Muscle of arm (tissue), 14 donors: Measurements from ENCODE around the gene IGFBP4. TPM values are rescaled to one million over a fixed set of nuclear protein-coding genes. Genes with fewer than 3 reads are reported as not detected.
"Not testable (repeated sequence)": the region's sequence is repeated elsewhere in the genome, so short reads cannot be mapped to it uniquely, and the experiment has no call there.

ENCODE experiments used
- DNase-seq: peaks from one replicate; pipeline ENCODE4 v3.0.0-alpha.2; 2013
- long read RNA-seq, 11 donors: transcript quantifications; one replicate each; lab custom pipeline, GENCODE V29; 2026
- polyA plus RNA-seq, 12 donors: library from polyadenylated mRNA; unstranded; fragments of 120-200 nt; gene quantifications; one replicate each; pipeline ENCODE4 v1.2.1, GENCODE V29; 2013; ENCODE audit not compliant: insufficient read length in 12 of 12

IGFBP4 gene
- polyA plus RNA-seq: 100 to 1,000 TPM in 11 of 12 donors, not detected in 1; 182 to 333 (median 234) TPM
- long read RNA-seq, donor 1, transcript IGFBP4-201 (4 exons, 2,200 nt): major isoform, 47 of 70 reads
- long read RNA-seq, donor 1, partial matches to known transcripts: 23 of 70 reads
- long read RNA-seq, donor 1, other reads (novel, unspliced or antisense): 0 of 70 reads
- long read RNA-seq, donor 2, transcript IGFBP4-201 (4 exons, 2,200 nt): major isoform, 67 of 95 reads
- long read RNA-seq, donor 2, partial matches to known transcripts: 28 of 95 reads
- long read RNA-seq, donor 2, other reads (novel, unspliced or antisense): 0 of 95 reads
- long read RNA-seq, donor 3, transcript IGFBP4-201 (4 exons, 2,200 nt): major isoform, 45 of 45 reads
- long read RNA-seq, donor 3, partial matches to known transcripts: 0 of 45 reads
- long read RNA-seq, donor 3, other reads (novel, unspliced or antisense): 0 of 45 reads
- long read RNA-seq, donor 4, transcript IGFBP4-201 (4 exons, 2,200 nt): major isoform, 45 of 84 reads
- long read RNA-seq, donor 4, partial matches to known transcripts: 39 of 84 reads
- long read RNA-seq, donor 4, other reads (novel, unspliced or antisense): 0 of 84 reads
- long read RNA-seq, donor 5, transcript IGFBP4-201 (4 exons, 2,200 nt): major isoform, 58 of 68 reads
- long read RNA-seq, donor 5, partial matches to known transcripts: 10 of 68 reads
- long read RNA-seq, donor 5, other reads (novel, unspliced or antisense): 0 of 68 reads
- long read RNA-seq, donor 6, transcript IGFBP4-201 (4 exons, 2,200 nt): major isoform, 54 of 67 reads
- long read RNA-seq, donor 6, partial matches to known transcripts: 13 of 67 reads
- long read RNA-seq, donor 6, other reads (novel, unspliced or antisense): 0 of 67 reads
- long read RNA-seq, donor 7, transcript IGFBP4-201 (4 exons, 2,200 nt): major isoform, 41 of 41 reads
- long read RNA-seq, donor 7, partial matches to known transcripts: 0 of 41 reads
- long read RNA-seq, donor 7, other reads (novel, unspliced or antisense): 0 of 41 reads
- long read RNA-seq, donor 8, transcript IGFBP4-201 (4 exons, 2,200 nt): major isoform, 77 of 166 reads
- long read RNA-seq, donor 8, partial matches to known transcripts: 89 of 166 reads
- long read RNA-seq, donor 8, other reads (novel, unspliced or antisense): 0 of 166 reads
- long read RNA-seq, donor 9, transcript IGFBP4-201 (4 exons, 2,200 nt): major isoform, 72 of 103 reads
- long read RNA-seq, donor 9, partial matches to known transcripts: 31 of 103 reads
- long read RNA-seq, donor 9, other reads (novel, unspliced or antisense): 0 of 103 reads
- long read RNA-seq, donor 10, transcript IGFBP4-201 (4 exons, 2,200 nt): major isoform, 90 of 154 reads
- long read RNA-seq, donor 10, partial matches to known transcripts: 64 of 154 reads
- long read RNA-seq, donor 10, other reads (novel, unspliced or antisense): 0 of 154 reads
- long read RNA-seq, donor 11, transcript IGFBP4-201 (4 exons, 2,200 nt): major isoform, 73 of 160 reads
- long read RNA-seq, donor 11, partial matches to known transcripts: 82 of 160 reads
- long read RNA-seq, donor 11, other reads (novel, unspliced or antisense): 5 of 160 reads

- DNase-seq: peak; percentile 82
These were observed at the start of gene IGFBP4 for GRCh38 chr17:40443196-40443987. Gene IGFBP4 (plus strand): TSS chr17:40443450. CDS start chr17:40443736, 286 bp downstream.

- DNase-seq: peak; percentile 60
These were observed 44.1 kb upstream of the IGFBP4 start for GRCh38 chr17:40399185-40399584.

- DNase-seq: no peak
These were observed 40.6 kb upstream of the IGFBP4 start for GRCh38 chr17:40402668-40403067.

- no peak for DNase-seq
These were observed 39.2 kb upstream of the IGFBP4 start for GRCh38 chr17:40404003-40404402.

GRCh38 chr17:40407460-40407859, 35.8 kb upstream of the IGFBP4 start:
- DNase-seq: no peak

GRCh38 chr17:40409540-40409939, 33.7 kb upstream of the IGFBP4 start:
- DNase-seq: not testable (repeated sequence)

- DNase-seq: no peak
These were observed 33.2 kb upstream of the IGFBP4 start for GRCh38 chr17:40410082-40410481.

- DNase-seq: no peak
These were observed 31.4 kb upstream of the IGFBP4 start for GRCh38 chr17:40411821-40412220.

- no peak for DNase-seq
These were observed 30.4 kb upstream of the IGFBP4 start for GRCh38 chr17:40412880-40413279.

GRCh38 chr17:40414312-40414711, 28.9 kb upstream of the IGFBP4 start:
- not testable (repeated sequence) for DNase-seq

GRCh38 chr17:40415390-40415789, 27.9 kb upstream of the IGFBP4 start:
- DNase-seq: no peak

- no peak for DNase-seq
These were observed 26.6 kb upstream of the IGFBP4 start for GRCh38 chr17:40416671-40417070.

- no peak for DNase-seq
These were observed 26.0 kb upstream of the IGFBP4 start for GRCh38 chr17:40417258-40417608.

GRCh38 chr17:40417609-40418427, 25.4 kb upstream of the IGFBP4 start, which contains the start of gene TOP2A:
Gene TOP2A (minus strand): TSS chr17:40417896. CDS start chr17:40417791, 105 bp downstream.
- peak; percentile 100 for DNase-seq

GRCh38 chr17:40418428-40418706, 24.9 kb upstream of the IGFBP4 start:
- DNase-seq: no peak

- no peak for DNase-seq
These were observed 23.5 kb upstream of the IGFBP4 start for GRCh38 chr17:40419559-40420331.

- no peak for DNase-seq
These were observed 20.1 kb upstream of the IGFBP4 start for GRCh38 chr17:40422990-40423633.

- DNase-seq: no peak
These were observed 17.5 kb upstream of the IGFBP4 start for GRCh38 chr17:40425741-40426140.
